PFSK-1 (cell line): Measurements from ENCODE around the gene SOD2.

Experiments used
- FOXP2 ChIP-seq: optimal IDR thresholded peaks from 2 replicates; pipeline ENCODE3; 2011; ENCODE audit warnings: borderline replicate concordance, control low read depth, inconsistent platforms; ENCODE audit not compliant: insufficient read depth; ENCODE audit errors: extremely low read length, extremely low read depth
- POLR2AphosphoS5 ChIP-seq: IDR thresholded peaks from 2 replicates; pipeline ENCODE4 v1.6.1; 2012; ENCODE audit warnings: low read depth, mild to moderate bottlenecking, control low read depth, low read length, moderate library complexity
- SIN3A ChIP-seq: IDR thresholded peaks from 2 replicates; pipeline ENCODE4 v1.6.1; 2012; ENCODE audit warnings: mild to moderate bottlenecking, low read length, moderate library complexity, borderline replicate concordance; ENCODE audit not compliant: insufficient read depth
- TAF1 ChIP-seq: IDR thresholded peaks from 2 replicates; pipeline ENCODE4 v1.6.1; 2012; ENCODE audit warnings: low read length, control low read depth, borderline replicate concordance; ENCODE audit not compliant: insufficient read depth
- TF ChIP-seq, protein P1 (sequence below), 2 experiments: IDR thresholded peaks; 2 replicates each; pipeline versions ENCODE4 v1.6.1 to v1.8.0; 2011 to 2012; ENCODE audit warnings: low read depth in 2 of 2, low read length in 2 of 2, control low read depth in 1 of 2, inconsistent platforms in 1 of 2, mild to moderate bottlenecking in 1 of 2, moderate library complexity in 1 of 2; ENCODE audit not compliant: insufficient read depth in 1 of 2

The SOD2 gene

DNA sequence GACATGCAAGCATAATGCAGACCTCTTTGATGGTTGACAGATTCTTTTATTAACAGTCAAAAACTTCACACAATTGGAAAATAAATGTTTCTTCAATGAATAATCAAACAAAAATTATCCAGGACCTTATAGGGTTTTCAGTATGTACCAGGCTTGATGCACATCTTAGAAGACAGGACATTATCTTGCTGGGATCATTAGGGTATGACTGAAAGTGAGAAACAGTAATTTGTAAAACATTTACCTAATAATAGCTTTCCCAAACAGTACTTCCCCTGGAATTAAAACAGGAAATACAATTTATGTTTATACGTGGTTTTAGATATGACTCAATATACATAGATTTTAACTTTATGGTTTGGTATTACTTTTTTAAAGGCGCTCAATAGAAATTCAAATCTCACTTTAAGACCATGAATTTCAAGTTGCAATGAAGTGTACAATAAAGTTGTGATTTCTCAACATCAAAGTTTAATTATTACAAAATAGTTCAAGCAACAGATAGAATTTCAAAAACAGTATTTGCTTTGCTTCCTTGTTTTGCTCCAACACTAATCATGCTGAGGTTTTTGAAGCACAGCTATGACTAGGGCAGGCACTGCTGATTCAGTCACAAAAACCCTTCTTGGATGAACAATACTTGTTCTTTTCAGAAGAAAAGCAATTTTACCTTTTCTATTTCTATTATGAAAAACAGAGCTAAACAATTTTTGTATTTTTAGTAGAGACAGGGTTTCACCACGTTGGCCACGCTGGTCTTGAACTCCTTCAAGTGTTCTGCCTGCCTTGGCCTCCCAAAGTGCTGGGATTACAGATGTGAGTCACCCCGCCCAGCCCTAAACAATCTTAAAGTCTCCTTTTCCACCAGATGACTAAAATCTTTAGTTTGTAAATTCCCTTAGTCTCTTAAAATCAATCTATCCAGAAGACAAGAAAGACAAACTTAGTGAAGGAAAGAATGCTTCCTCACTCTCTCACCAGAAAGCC is 13.7 kb downstream of the SOD2 start:
- TF ChIP-seq, protein P1, sequence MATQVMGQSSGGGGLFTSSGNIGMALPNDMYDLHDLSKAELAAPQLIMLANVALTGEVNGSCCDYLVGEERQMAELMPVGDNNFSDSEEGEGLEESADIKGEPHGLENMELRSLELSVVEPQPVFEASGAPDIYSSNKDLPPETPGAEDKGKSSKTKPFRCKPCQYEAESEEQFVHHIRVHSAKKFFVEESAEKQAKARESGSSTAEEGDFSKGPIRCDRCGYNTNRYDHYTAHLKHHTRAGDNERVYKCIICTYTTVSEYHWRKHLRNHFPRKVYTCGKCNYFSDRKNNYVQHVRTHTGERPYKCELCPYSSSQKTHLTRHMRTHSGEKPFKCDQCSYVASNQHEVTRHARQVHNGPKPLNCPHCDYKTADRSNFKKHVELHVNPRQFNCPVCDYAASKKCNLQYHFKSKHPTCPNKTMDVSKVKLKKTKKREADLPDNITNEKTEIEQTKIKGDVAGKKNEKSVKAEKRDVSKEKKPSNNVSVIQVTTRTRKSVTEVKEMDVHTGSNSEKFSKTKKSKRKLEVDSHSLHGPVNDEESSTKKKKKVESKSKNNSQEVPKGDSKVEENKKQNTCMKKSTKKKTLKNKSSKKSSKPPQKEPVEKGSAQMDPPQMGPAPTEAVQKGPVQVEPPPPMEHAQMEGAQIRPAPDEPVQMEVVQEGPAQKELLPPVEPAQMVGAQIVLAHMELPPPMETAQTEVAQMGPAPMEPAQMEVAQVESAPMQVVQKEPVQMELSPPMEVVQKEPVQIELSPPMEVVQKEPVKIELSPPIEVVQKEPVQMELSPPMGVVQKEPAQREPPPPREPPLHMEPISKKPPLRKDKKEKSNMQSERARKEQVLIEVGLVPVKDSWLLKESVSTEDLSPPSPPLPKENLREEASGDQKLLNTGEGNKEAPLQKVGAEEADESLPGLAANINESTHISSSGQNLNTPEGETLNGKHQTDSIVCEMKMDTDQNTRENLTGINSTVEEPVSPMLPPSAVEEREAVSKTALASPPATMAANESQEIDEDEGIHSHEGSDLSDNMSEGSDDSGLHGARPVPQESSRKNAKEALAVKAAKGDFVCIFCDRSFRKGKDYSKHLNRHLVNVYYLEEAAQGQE (IDR thresholded peaks at IDR 0.05; ENCODE audit: insufficient read depth in 1 of 2, low read depth in 2 of 2, low read length in 2 of 2), result no peak
- TF ChIP-seq SIN3A (no peak), TAF1 (no peak), POLR2AphosphoS5 (no peak), FOXP2 (no peak)

DNA sequence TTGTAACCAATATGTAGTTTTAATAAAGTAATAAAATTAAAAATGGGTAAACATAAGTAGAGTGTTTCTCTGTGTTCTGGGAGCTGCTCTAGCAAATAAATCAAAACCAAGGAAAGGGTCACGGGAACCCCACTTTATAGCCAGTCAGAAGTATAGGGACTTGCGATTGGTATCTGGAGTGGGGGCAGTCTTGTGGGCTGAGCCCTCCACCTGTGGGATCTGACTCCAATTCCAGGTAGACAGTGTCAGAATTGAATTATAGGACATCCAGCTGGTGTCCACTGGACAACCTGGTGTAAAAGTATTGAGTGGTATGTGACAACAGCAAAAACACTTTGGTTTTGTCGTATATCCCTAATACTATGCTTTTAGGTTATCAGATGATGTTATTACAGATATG is 14.5 kb downstream of the SOD2 start:
- TF ChIP-seq, protein P1 (IDR thresholded peaks at IDR 0.05; ENCODE audit: insufficient read depth in 1 of 2, low read depth in 2 of 2, low read length in 2 of 2), result no peak
- TF ChIP-seq FOXP2 (no peak), POLR2AphosphoS5 (no peak), TAF1 (no peak), SIN3A (no peak)

DNA sequence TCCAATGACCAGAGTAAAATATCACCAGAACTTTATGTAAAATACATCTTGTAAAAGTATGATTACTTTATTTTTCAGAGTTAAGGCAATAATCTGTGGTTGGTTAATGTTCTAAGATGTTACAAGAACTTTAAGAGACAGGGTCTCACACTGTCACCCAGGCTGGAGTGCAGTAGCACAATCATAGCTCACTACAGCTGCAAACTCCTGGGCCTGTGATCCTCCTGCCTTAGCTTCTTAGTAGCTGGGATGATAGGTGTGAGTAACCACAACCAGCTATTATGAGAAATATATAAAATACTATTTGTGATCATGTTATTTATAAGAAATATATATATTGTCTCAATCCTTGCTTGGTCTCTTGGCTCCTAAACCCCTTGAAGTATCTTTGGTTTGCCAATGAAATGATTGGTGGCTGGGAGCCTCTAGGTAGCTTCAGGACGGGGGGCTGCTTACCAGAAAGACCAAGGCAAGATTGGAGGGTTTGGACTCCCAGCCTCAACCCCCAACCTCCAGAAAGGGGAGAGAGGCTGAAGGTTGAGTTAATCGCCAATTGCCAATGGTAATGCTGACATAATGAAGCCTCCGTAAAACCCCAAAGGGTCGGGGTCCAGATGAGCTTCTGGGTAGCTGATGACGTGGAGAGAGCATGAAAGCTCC is 15.4 kb downstream of the SOD2 start:
- no peak for TF ChIP-seq TAF1
- TF ChIP-seq, protein P1 (IDR thresholded peaks at IDR 0.05; ENCODE audit: insufficient read depth in 1 of 2, low read depth in 2 of 2, low read length in 2 of 2), result no peak

DNA sequence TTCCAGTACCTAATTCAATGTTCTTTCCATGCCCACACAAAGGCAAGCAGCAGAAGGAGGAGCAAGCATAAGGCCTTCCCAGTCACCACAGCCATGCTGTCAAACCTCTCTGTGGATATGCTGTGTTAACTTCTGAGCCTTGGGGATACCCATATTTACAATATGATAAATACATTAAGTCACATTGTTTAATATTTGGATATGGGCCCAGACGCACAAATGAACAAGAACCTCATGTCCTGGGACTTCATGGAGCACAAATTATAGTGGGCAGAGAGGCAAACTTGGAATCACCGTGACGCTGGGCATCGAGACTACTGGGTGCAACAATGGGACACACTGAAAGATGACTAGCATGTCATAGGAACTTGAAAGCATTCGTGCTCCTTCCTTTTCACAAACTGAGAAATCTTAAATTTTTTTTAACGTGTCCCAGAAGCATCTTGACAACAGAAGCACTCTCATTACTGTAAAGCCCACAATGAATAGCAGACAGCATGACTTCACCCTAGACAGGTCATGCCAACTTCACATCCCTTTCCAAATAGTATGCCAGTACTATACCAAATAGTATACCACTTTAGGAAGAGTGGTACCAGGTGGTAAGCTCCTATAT is 16.0 kb downstream of the SOD2 start:
- TF ChIP-seq SIN3A (no peak), POLR2AphosphoS5 (no peak), TAF1 (no peak), FOXP2 (no peak)
- TF ChIP-seq, protein P1 (IDR thresholded peaks at IDR 0.05; ENCODE audit: insufficient read depth in 1 of 2, low read depth in 2 of 2, low read length in 2 of 2), result no peak
